Fibroblast of the conjunctiva (primary cell): ENCODE results near the gene SPPL2B.

ENCODE experiments used
- DNase-seq: peaks from one replicate; pipeline ENCODE4 v3.0.0-alpha.2; 2010; ENCODE audit warnings: low read depth

SPPL2B gene

GRCh38 chr19:2323707-2324106, 4.8 kb upstream of the SPPL2B start:
- DNase-seq, result no peak

GRCh38 chr19:2324220-2324948, 4.1 kb upstream of the SPPL2B start:
- no peak for DNase-seq

GRCh38 chr19:2325281-2326046, 3.0 kb upstream of the SPPL2B start:
- no peak for DNase-seq

GRCh38 chr19:2326699-2327360, 1.7 kb upstream of the SPPL2B start:
- DNase-seq, result no peak

- peak; percentile 57 for DNase-seq
These were observed 597 bp upstream of the SPPL2B start for GRCh38 chr19:2327773-2328400.

- DNase-seq, result no peak
These were observed 630 bp downstream of the SPPL2B start for GRCh38 chr19:2329149-2329478.

GRCh38 chr19:2329501-2329916, 1.0 kb downstream of the SPPL2B start:
- DNase-seq, result no peak

GRCh38 chr19:2330255-2330631, 1.8 kb downstream of the SPPL2B start:
- DNase-seq, result no peak

- no peak for DNase-seq
These were observed 2.3 kb downstream of the SPPL2B start for GRCh38 chr19:2330632-2331284.

- no peak for DNase-seq
These were observed 3.2 kb downstream of the SPPL2B start for GRCh38 chr19:2331601-2332246.

GRCh38 chr19:2332341-2333026, 4.0 kb downstream of the SPPL2B start:
- DNase-seq, result no peak

- DNase-seq, result no peak
These were observed 4.7 kb downstream of the SPPL2B start for GRCh38 chr19:2333027-2333806.

- no peak for DNase-seq
These were observed 5.3 kb downstream of the SPPL2B start for GRCh38 chr19:2333807-2334211.

- no peak for DNase-seq
These were observed 5.9 kb downstream of the SPPL2B start for GRCh38 chr19:2334426-2334825.

GRCh38 chr19:2334986-2335846, 6.7 kb downstream of the SPPL2B start:
- DNase-seq, result no peak

- DNase-seq, result no peak
These were observed 7.4 kb downstream of the SPPL2B start for GRCh38 chr19:2335848-2336247.

GRCh38 chr19:2336528-2337328, 8.2 kb downstream of the SPPL2B start:
- DNase-seq, result no peak

- peak; percentile 41 for DNase-seq
These were observed 8.8 kb downstream of the SPPL2B start for GRCh38 chr19:2337329-2337707.
